Ovary (tissue), 9 donors: ENCODE results near the gene USP20. TPM values are rescaled to one million over a fixed set of nuclear protein-coding genes. Genes with fewer than 3 reads are reported as not detected.

Experiments used
- DNase-seq, 5 donors: peaks; one replicate each; pipeline ENCODE4 v3.0.0-alpha.2; 2019 to 2020
- H3K27ac ChIP-seq, 2 donors: fragments of 200-600 bp; one replicate each; pipeline versions ENCODE4 v1.5.1 to v1.8.0; 2019 to 2022
- H3K27me3 ChIP-seq: fragments of 200-600 bp; one replicate; pipeline ENCODE4 v1.8.0; 2022
- H3K36me3 ChIP-seq: fragments of 200-600 bp; sonication (generic); one replicate; pipeline ENCODE4 v1.5.1; 2019
- H3K4me1 ChIP-seq: one replicate; pipeline ENCODE4 v1.8.1; 2013; ENCODE audit warnings: mild to moderate bottlenecking, moderate library complexity; ENCODE audit not compliant: insufficient read depth
- H3K4me3 ChIP-seq: fragments of 200-600 bp; sonication (generic); one replicate; pipeline ENCODE4 v1.5.1; 2017
- H3K9me3 ChIP-seq, 2 donors: fragments of 200-600 bp in 1 of 2; sonication (generic) in 1 of 2; one replicate each; pipeline versions ENCODE4 v1.5.1 to v1.8.1; 2013 to 2019; ENCODE audit warnings: mild to moderate bottlenecking in 1 of 2, moderate library complexity in 1 of 2
- EP300 ChIP-seq: sonication (generic); formaldehyde crosslinking; IDR thresholded peaks from one replicate; pipeline ENCODE4 v1.6.1; 2017; ENCODE audit warnings: antibody characterized with exemption
- POLR2A ChIP-seq: fragments of 450-650 bp; IDR thresholded peaks from one replicate; pipeline ENCODE4 v1.6.1; 2017; ENCODE audit warnings: antibody characterized with exemption, mild to moderate bottlenecking, moderate library complexity
- WGBS, 3 donors: extraction: QIAGEN DNeasy Blood & Tissue Kit in 1 of 3; methylation state at CpG; one replicate each; pipeline versions ENCODE4 v1.1.5 to v1.1.7; 2013 to 2017; 5-methylcytosine and 5-hydroxymethylcytosine counted together
- intact Hi-C, 4 donors: fragments of 100-400 bp; cut with DNase I; formaldehyde crosslinking; loops; one replicate each; pipeline versions ENCODE4 v1.11.0 to v1.15.1; 2022 to 2023
- polyA plus RNA-seq, 2 donors: library from polyadenylated mRNA; stranded (reverse); fragments of 200-250 nt in 1 of 2; fragments of 350-450 nt in 1 of 2; fragmentation: Illumina TruSeq in 1 of 2; extraction: RNeasy Lipid Tissue Mini Kit (QIAGEN cat#74804) in 1 of 2; gene quantifications; one replicate each; pipeline ENCODE4 v1.2.3, GENCODE V29; 2013 to 2014
- total RNA-seq, 7 donors: library from RNA; depleted of rRNA in 2 of 7; stranded (reverse); fragments of >200 nt in 2 of 7; fragmentation: NEBNext Ultra II Directional in 3 of 7; extraction: Animal tissue kit (Norgen Biotek cat#: 25700) in 3 of 7; gene quantifications; one replicate each; pipeline versions ENCODE4 v1.1.0 to v1.2.4, GENCODE V29; 2016 to 2023
- TF ChIP-seq, protein P1 (sequence below), 3 donors: fragments of 450-650 bp in 2 of 3; fragments of 200-600 bp in 1 of 3; IDR thresholded peaks; one replicate each; pipeline versions ENCODE4 v1.5.1 to v1.8.0; 2016 to 2022; ENCODE audit warnings: antibody characterized with exemption in 3 of 3, mild to moderate bottlenecking in 1 of 3
- donor health status: DM: no; HTN: no; CAD: no; lungs with moderate emphysema.
- donor health status: DM: no; HTN: no; CAD: no.
- donor health status: Bipolar disorder and iron deficiency.
- donor health status: DM: yes; HTN: yes; CAD: no.
- donor health status: DM: no; HTN: no; CAD: no.
- donor health status: DM: yes; HTN: yes; CAD: no.

Gene USP20
- total and polyA plus RNA-seq, 9 donors, result 6.8 to 39.8 (median 30.7) TPM

DNA sequence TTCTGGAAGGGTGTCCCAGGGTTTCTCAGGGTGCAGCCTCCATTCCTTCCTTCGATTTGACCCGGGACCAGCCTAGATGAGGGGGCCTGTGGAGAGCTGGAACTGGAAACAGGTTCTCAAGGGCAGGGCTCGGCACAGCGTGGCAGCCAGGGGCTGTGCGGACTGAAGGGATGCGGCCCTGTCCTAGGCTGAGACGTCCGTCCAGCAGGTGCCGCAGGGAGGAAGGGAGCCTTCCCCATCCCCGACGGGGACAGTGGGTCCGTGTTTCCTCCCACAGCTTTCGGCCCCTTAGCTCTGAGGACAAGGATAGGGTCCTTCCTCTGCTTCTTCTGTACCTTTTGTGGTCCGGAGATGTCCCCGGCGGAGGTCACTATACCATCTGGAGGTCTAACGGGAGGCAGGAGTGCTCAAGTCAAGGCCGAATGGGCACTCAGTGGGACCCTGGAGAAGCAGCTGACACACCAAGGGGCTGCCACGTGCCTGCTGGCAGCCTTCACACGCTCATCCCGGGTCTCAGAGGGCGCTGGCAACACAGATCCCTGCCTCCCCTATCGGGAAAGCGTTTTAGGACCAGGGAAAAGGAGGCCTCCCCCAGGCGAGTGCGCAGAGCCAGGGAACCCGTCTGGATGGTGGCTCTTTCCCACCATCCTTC, 49.9 kb downstream of the USP20 start:
- DNase-seq, result peak in 3 of 5 donors; percentile 48 to 58 (median 53)
- no peaks in the 10 kb centered on the region for H3K36me3 ChIP-seq
- intact Hi-C loops, result loop anchor here in 3 of 4 donors (2.0 to 10.0 kb wide), 4 partner anchors 157 to 350 kb away; partner anchors contain the start of gene FNBP1 (in 3 of the 3)
- H3K4me1 ChIP-seq, result peaks cover 9% of the 10 kb centered on the region
- H3K4me3 ChIP-seq, result peak overlapping the region; percentile 29
- TF ChIP-seq EP300 (no peak), POLR2A (no peak)
- TF ChIP-seq, protein P1, sequence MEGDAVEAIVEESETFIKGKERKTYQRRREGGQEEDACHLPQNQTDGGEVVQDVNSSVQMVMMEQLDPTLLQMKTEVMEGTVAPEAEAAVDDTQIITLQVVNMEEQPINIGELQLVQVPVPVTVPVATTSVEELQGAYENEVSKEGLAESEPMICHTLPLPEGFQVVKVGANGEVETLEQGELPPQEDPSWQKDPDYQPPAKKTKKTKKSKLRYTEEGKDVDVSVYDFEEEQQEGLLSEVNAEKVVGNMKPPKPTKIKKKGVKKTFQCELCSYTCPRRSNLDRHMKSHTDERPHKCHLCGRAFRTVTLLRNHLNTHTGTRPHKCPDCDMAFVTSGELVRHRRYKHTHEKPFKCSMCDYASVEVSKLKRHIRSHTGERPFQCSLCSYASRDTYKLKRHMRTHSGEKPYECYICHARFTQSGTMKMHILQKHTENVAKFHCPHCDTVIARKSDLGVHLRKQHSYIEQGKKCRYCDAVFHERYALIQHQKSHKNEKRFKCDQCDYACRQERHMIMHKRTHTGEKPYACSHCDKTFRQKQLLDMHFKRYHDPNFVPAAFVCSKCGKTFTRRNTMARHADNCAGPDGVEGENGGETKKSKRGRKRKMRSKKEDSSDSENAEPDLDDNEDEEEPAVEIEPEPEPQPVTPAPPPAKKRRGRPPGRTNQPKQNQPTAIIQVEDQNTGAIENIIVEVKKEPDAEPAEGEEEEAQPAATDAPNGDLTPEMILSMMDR (IDR thresholded peaks at IDR 0.05), result peak in 1 of 3 donors; percentile 38
- H3K9me3 ChIP-seq, result no peaks in the 10 kb centered on the region
- H3K27ac ChIP-seq, result peak overlapping the region; percentile 8 to 36
- H3K27me3 ChIP-seq, result no peaks in the 10 kb centered on the region
- whole genome bisulfite sequencing, 3 donors, result 17 to 30% (median 17%) methylated on average over 27 of the region's 27 CpGs

- H3K27me3 ChIP-seq, result no peaks in the 10 kb centered on the region
- H3K4me1 ChIP-seq, result peaks cover 9% of the 10 kb centered on the region
- H3K36me3 ChIP-seq, result no peaks in the 10 kb centered on the region
- intact Hi-C loops, result loop anchor here in 3 of 4 donors (2.0 to 10.0 kb wide), 4 partner anchors 157 to 349 kb away; partner anchors contain the start of gene FNBP1 (in 3 of the 3)
- peak; percentile 91 to 94 (median 92) for DNase-seq
- no peaks in the 10 kb centered on the region for H3K9me3 ChIP-seq
- H3K4me3 ChIP-seq, result peak overlapping the region; percentile 29
- TF ChIP-seq, protein P1 (IDR thresholded peaks at IDR 0.05), result peak; percentile 93 to 97 (median 97)
- TF ChIP-seq POLR2A, result peak; percentile 38
- TF ChIP-seq EP300, result no peak
- 0 to 1% (median 0%) methylated on average over 23 to 27 of the region's 27 CpGs for WGBS, 3 donors
- peak overlapping the region; percentile 8 to 36 for H3K27ac ChIP-seq
These were observed 50.4 kb downstream of the USP20 start for GRCh38 chr9:129885670-129886106.

GRCh38 chr9:129886226-129887174, 51.2 kb downstream of the USP20 start:
- H3K27me3 ChIP-seq, result no peaks in the 10 kb centered on the region
- DNase-seq, result no peak
- no peaks in the 10 kb centered on the region for H3K36me3 ChIP-seq
- peak overlapping the region; percentile 29 for H3K4me3 ChIP-seq
- WGBS, 3 donors, result 76 to 78% (median 76%) methylated on average over 20 of the region's 20 CpGs
- peaks cover 9% of the 10 kb centered on the region for H3K4me1 ChIP-seq
- no peaks in the 10 kb centered on the region for H3K9me3 ChIP-seq
- no peak for TF ChIP-seq POLR2A
- TF ChIP-seq, protein P1 (IDR thresholded peaks at IDR 0.05), result no peak
- no peak for TF ChIP-seq EP300
- H3K27ac ChIP-seq, result peak overlapping the region in 1 of 2 donors; percentile 8
- intact Hi-C loops, result loop anchor here in 3 of 4 donors (5.0 to 10.0 kb wide), 3 partner anchors 156 to 348 kb away; partner anchors contain the start of gene FNBP1 (in 2 of the 3)
